ENCODE results near the gene THEMIS. TPM values are rescaled to one million over a fixed set of nuclear protein-coding genes. Genes with fewer than 3 reads are reported as not detected.

The THEMIS gene
- polyA plus RNA-seq, 1 donor (not counting 4 experiments of a cell fraction or from before 2014, with no cell fraction given): not detected

DNA sequence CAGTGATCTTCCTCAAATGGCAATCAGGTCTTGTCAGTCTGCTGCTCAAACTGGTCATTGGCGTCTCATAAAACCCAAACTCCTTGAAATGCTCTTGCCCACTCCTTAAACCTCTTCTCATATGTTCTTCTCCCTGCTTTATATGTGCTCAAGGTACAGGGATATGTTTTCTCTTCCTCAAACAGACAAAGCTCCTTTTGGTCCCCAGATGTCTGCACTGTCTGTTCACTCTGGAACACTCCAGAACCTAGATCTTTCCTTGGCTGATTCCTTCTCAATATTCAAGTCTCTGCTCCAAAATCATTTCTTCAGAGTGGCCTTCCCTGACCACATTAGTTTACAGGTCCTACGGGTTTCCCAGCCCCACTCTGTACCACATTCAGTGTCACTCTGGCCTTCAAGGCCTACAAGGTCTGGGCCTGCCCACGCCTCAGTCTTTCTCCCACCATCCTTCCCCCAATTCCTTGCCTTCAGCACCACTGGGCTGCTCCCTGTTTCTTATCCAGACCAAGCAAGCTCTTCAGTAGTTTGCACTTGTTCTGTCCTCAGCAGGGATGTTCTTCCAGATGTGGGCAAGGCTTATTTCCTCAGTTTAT lies 9.0 kb downstream of the THEMIS start:
- Histone ChIP-seq H3K9ac (ENCODE audit: control insufficient read depth, extremely low read depth, insufficient read depth, low read length) (no peak overlapping the region), H3K36me3 (ENCODE audit: control insufficient read depth in 2 of 2, extremely low read depth in 1 of 2, insufficient read depth in 2 of 2, low read length in 2 of 2) (no peaks in the 10 kb centered on the region), H3K4me3 (ENCODE audit: control insufficient read depth in 2 of 3, extremely low read depth in 1 of 3, insufficient read depth in 2 of 3, low read depth in 1 of 3, low read length in 3 of 3) (no peak overlapping the region), H3K4me2 (ENCODE audit: control insufficient read depth, extremely low read depth, insufficient read depth, low read depth, low read length) (no peak overlapping the region), H4K20me1 (ENCODE audit: control insufficient read depth, extremely low read depth, insufficient read depth, low read length) (no peaks in the 10 kb centered on the region), H3K27me3 (ENCODE audit: control insufficient read depth, extremely low read depth, insufficient read depth, low read length) (no peaks in the 10 kb centered on the region), H2AFZ (ENCODE audit: control insufficient read depth, low read length) (no peak overlapping the region), H3K9me1 (ENCODE audit: control insufficient read depth, extremely low read depth, insufficient read depth, low read length) (no peaks in the 10 kb centered on the region), H3K27ac (ENCODE audit: control insufficient read depth, insufficient read depth, low read length) (no peak overlapping the region), H3K4me1 (ENCODE audit: control insufficient read depth, extremely low read depth, insufficient read depth, low read length) (no peaks in the 10 kb centered on the region), H3K9me3 (ENCODE audit: control insufficient read depth, low read depth, low read length) (no peaks in the 10 kb centered on the region), H3K79me2 (ENCODE audit: control insufficient read depth, insufficient read depth, low read length) (no peaks in the 10 kb centered on the region)
- TF ChIP-seq, protein P1, sequence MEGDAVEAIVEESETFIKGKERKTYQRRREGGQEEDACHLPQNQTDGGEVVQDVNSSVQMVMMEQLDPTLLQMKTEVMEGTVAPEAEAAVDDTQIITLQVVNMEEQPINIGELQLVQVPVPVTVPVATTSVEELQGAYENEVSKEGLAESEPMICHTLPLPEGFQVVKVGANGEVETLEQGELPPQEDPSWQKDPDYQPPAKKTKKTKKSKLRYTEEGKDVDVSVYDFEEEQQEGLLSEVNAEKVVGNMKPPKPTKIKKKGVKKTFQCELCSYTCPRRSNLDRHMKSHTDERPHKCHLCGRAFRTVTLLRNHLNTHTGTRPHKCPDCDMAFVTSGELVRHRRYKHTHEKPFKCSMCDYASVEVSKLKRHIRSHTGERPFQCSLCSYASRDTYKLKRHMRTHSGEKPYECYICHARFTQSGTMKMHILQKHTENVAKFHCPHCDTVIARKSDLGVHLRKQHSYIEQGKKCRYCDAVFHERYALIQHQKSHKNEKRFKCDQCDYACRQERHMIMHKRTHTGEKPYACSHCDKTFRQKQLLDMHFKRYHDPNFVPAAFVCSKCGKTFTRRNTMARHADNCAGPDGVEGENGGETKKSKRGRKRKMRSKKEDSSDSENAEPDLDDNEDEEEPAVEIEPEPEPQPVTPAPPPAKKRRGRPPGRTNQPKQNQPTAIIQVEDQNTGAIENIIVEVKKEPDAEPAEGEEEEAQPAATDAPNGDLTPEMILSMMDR (optimal IDR thresholded peaks at IDR 0.05 in 1 of 3, IDR thresholded peaks at IDR 0.05 in 1 of 3, conservative IDR thresholded peaks at IDR 0.05 in 1 of 3; ENCODE audit: extremely low read depth in 1 of 3, insufficient read depth in 2 of 3, low read length in 3 of 3): no peak
- no peak for TF ChIP-seq EZH2 (IDR thresholded peaks at IDR 0.05; ENCODE audit: low read length)
- no peak for DNase-seq (ENCODE audit: low read depth, low spot score)
- no peak for FAIRE-seq
- dilution Hi-C loops (cut with MboI; ENCODE audit: extremely low pct_ligation_motif_present, low sequenced_read_pairs): no loop called here

DNA sequence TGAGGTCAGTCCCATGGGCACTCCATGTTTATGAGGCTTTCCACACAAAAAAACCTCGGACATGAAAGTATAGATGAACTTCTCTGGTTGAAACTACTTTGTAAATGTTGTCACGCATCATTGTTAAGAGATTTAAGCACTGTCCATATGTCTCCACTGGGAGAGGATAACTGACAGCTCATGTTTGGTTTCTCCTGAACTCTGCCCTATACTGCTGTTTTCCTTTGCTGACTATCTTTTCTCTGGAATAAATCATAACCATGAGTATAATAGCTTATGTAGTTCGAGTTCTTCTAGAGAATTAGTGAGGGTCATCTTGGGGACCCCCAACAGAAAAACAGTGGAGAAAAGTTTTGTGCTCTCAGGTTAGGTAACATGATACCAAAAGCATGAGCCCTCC lies 14.3 kb downstream of the THEMIS start:
- TF ChIP-seq EZH2 (IDR thresholded peaks at IDR 0.05; ENCODE audit: low read length): no peak
- TF ChIP-seq, protein P1 (optimal IDR thresholded peaks at IDR 0.05 in 1 of 3, IDR thresholded peaks at IDR 0.05 in 1 of 3, conservative IDR thresholded peaks at IDR 0.05 in 1 of 3; ENCODE audit: extremely low read depth in 1 of 3, insufficient read depth in 2 of 3, low read length in 3 of 3): no peak

More for the DNA sequence above, 14.3 kb downstream of the THEMIS start:
- H3K9ac ChIP-seq (ENCODE audit: control insufficient read depth, extremely low read depth, insufficient read depth, low read length): no peak overlapping the region
- FAIRE-seq (no peak), DNase-seq (ENCODE audit: low read depth, low spot score) (no peak)
- no peaks in the 10 kb centered on the region for H3K79me2 ChIP-seq (ENCODE audit: control insufficient read depth, insufficient read depth, low read length)
- dilution Hi-C loops (cut with MboI; ENCODE audit: extremely low pct_ligation_motif_present, low sequenced_read_pairs): no loop called here
- H2AFZ ChIP-seq (ENCODE audit: control insufficient read depth, low read length): no peak overlapping the region
- H3K9me1 ChIP-seq (ENCODE audit: control insufficient read depth, extremely low read depth, insufficient read depth, low read length): no peaks in the 10 kb centered on the region
- H3K4me3 ChIP-seq (ENCODE audit: control insufficient read depth in 2 of 3, extremely low read depth in 1 of 3, insufficient read depth in 2 of 3, low read depth in 1 of 3, low read length in 3 of 3): no peak overlapping the region
- H3K27me3 ChIP-seq (ENCODE audit: control insufficient read depth, extremely low read depth, insufficient read depth, low read length): no peaks in the 10 kb centered on the region
- H3K36me3 ChIP-seq (ENCODE audit: control insufficient read depth in 2 of 2, extremely low read depth in 1 of 2, insufficient read depth in 2 of 2, low read length in 2 of 2): no peaks in the 10 kb centered on the region
- H4K20me1 ChIP-seq (ENCODE audit: control insufficient read depth, extremely low read depth, insufficient read depth, low read length): no peaks in the 10 kb centered on the region
- H3K27ac ChIP-seq (ENCODE audit: control insufficient read depth, insufficient read depth, low read length): no peak overlapping the region
- H3K9me3 ChIP-seq (ENCODE audit: control insufficient read depth, low read depth, low read length): no peaks in the 10 kb centered on the region
- H3K4me2 ChIP-seq (ENCODE audit: control insufficient read depth, extremely low read depth, insufficient read depth, low read depth, low read length): no peak overlapping the region
- no peaks in the 10 kb centered on the region for H3K4me1 ChIP-seq (ENCODE audit: control insufficient read depth, extremely low read depth, insufficient read depth, low read length)
